Uterus (tissue), 4 donors: ENCODE data around the gene PPARG. TPM values are rescaled to one million over a fixed set of nuclear protein-coding genes. Genes with fewer than 3 reads are reported as not detected.
A peak's percentile ranks its signal among the peaks of the same experiment; 100 is the strongest.
"Not testable (repeated sequence)": the region's sequence is repeated elsewhere in the genome, so short reads cannot be mapped to it uniquely, and the experiment has no call there.

Experiments used
- DNase-seq, 2 donors: peaks; one replicate each; pipeline ENCODE4 v3.0.0-alpha.2; 2019 to 2020
- H3K27ac ChIP-seq, 2 donors: fragments of 200-600 bp; sonication (generic); 1 replicate in 1 of 2; 2 replicates in 1 of 2; pipeline ENCODE4 v1.5.1; 2016 to 2018
- H3K27me3 ChIP-seq, 2 donors: fragments of 200-600 bp; sonication (generic); one replicate each; pipeline ENCODE4 v1.5.1; 2018 to 2019; ENCODE audit warnings: control low read depth in 1 of 2
- H3K36me3 ChIP-seq, 2 donors: fragments of 200-600 bp; sonication (generic); one replicate each; pipeline ENCODE4 v1.5.1; 2019; ENCODE audit warnings: control low read depth in 1 of 2
- H3K4me1 ChIP-seq, 2 donors: fragments of 200-600 bp; sonication (generic); one replicate each; pipeline ENCODE4 v1.5.1; 2018 to 2019; ENCODE audit warnings: control low read depth in 1 of 2
- H3K4me3 ChIP-seq, 2 donors: fragments of 200-600 bp; sonication (generic); 1 replicate in 1 of 2; 2 replicates in 1 of 2; pipeline ENCODE4 v1.5.1; 2018 to 2019; ENCODE audit warnings: mild to moderate bottlenecking in 1 of 2
- H3K9me3 ChIP-seq, 2 donors: fragments of 200-600 bp; sonication (generic); one replicate each; pipeline ENCODE4 v1.5.1; 2019; ENCODE audit warnings: control low read depth in 1 of 2
- POLR2A ChIP-seq, 2 donors: fragments of 450-650 bp; IDR thresholded peaks; one replicate each; pipeline ENCODE4 v1.6.1; 2016; ENCODE audit warnings: antibody characterized with exemption in 2 of 2, mild to moderate bottlenecking in 1 of 2, moderate library complexity in 1 of 2
- intact Hi-C: fragments of 100-400 bp; cut with DNase I; formaldehyde crosslinking; loops from one replicate; pipeline ENCODE4 v1.15.1; 2023; ENCODE audit warnings: low total_unique reads
- total RNA-seq, 4 donors: library from RNA; depleted of rRNA in 3 of 4; stranded (reverse); fragments of >200 nt in 3 of 4; gene quantifications; one replicate each; pipeline versions ENCODE4 v1.1.0 to v1.2.4, GENCODE V29; 2014 to 2023
- TF ChIP-seq, protein P1 (sequence below), 4 experiments: fragments of 200-600 bp in 2 of 4; fragments of 450-650 bp in 2 of 4; sonication (generic) in 2 of 4; IDR thresholded peaks; one replicate each; pipeline ENCODE4 v1.5.1; 2016 to 2019; ENCODE audit warnings: antibody characterized with exemption in 4 of 4, mild to moderate bottlenecking in 2 of 4, moderate library complexity in 1 of 4
- donor health status: DM: yes; HTN: yes; CAD: no.

The PPARG gene
- total RNA-seq, 4 donors from 2014 or later: 5.1 to 29.1 (median 12.9) TPM

DNA sequence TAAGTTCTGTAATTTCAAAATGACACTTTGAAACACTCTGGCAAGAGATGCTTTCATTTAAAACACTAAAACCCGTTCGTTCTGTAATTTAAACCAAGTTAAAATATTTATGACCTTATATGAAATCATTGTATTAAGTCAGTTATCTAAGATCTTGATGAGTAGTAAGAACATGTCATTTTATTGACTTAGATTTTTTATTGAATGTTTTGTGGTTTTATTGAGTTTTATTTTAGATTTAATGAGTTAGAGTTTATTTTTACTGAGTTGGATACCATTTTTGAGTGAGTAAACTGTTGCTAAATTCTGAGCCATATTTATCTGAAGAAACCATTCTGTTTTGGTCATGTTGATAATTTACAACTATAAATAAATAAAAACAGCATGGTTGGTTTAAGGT, 94.3 kb downstream of the PPARG start:
- no peaks in the 10 kb centered on the region for H3K27me3 ChIP-seq
- TF ChIP-seq, protein P1, sequence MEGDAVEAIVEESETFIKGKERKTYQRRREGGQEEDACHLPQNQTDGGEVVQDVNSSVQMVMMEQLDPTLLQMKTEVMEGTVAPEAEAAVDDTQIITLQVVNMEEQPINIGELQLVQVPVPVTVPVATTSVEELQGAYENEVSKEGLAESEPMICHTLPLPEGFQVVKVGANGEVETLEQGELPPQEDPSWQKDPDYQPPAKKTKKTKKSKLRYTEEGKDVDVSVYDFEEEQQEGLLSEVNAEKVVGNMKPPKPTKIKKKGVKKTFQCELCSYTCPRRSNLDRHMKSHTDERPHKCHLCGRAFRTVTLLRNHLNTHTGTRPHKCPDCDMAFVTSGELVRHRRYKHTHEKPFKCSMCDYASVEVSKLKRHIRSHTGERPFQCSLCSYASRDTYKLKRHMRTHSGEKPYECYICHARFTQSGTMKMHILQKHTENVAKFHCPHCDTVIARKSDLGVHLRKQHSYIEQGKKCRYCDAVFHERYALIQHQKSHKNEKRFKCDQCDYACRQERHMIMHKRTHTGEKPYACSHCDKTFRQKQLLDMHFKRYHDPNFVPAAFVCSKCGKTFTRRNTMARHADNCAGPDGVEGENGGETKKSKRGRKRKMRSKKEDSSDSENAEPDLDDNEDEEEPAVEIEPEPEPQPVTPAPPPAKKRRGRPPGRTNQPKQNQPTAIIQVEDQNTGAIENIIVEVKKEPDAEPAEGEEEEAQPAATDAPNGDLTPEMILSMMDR (IDR thresholded peaks at IDR 0.05): no peak
- TF ChIP-seq POLR2A (IDR thresholded peaks at IDR 0.05): no peak
- H3K36me3 ChIP-seq: no peaks in the 10 kb centered on the region
- intact Hi-C loops: no loop called here
- no peaks in the 10 kb centered on the region for H3K9me3 ChIP-seq
- H3K4me1 ChIP-seq: no peaks in the 10 kb centered on the region
- no peak for DNase-seq
- H3K27ac ChIP-seq: peak overlapping the region in 1 of 2 donors; percentile 3
- no peak overlapping the region for H3K4me3 ChIP-seq

DNA sequence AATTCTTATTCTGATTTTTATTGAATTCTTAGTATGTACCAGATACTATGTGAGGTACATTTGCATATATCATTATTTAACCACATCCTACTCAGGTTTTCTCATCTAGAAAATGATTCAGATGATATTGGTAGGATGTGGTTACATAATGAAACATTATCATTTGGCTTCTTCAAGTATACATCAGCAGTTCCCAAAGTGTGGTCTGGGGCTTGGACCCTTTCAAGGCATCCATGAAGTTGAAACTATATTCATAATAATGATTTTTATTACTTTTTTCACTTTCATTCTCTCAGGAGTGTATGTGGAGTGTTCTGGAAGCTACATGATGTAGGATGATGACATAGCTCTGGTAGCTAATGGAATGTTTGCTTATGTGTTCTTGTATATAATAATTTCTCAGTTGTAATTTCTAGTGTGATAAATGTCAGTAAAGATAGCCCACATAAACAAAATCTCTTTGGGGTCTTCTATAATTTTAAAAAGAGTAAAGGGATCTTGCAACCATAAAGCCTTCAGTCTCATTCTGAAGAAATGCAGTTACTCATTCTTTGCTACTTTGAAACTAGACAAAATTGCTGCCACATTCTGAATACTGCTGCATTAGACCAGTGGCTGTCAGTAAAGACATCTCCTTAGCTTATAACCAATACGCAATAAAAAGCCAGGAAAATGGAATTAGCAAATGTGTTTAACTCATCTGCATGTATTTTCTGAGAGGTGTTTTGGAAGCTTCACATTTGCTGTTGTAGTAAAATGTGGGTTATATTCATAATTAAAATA, 95.8 kb downstream of the PPARG start:
- H3K4me1 ChIP-seq: no peaks in the 10 kb centered on the region
- no peaks in the 10 kb centered on the region for H3K36me3 ChIP-seq
- H3K4me3 ChIP-seq: no peak overlapping the region
- intact Hi-C loops: no loop called here
- H3K27ac ChIP-seq: no peak overlapping the region
- DNase-seq: no peak
- no peaks in the 10 kb centered on the region for H3K27me3 ChIP-seq
- TF ChIP-seq, protein P1 (IDR thresholded peaks at IDR 0.05): no peak
- no peak for TF ChIP-seq POLR2A (IDR thresholded peaks at IDR 0.05)
- no peaks in the 10 kb centered on the region for H3K9me3 ChIP-seq

DNA sequence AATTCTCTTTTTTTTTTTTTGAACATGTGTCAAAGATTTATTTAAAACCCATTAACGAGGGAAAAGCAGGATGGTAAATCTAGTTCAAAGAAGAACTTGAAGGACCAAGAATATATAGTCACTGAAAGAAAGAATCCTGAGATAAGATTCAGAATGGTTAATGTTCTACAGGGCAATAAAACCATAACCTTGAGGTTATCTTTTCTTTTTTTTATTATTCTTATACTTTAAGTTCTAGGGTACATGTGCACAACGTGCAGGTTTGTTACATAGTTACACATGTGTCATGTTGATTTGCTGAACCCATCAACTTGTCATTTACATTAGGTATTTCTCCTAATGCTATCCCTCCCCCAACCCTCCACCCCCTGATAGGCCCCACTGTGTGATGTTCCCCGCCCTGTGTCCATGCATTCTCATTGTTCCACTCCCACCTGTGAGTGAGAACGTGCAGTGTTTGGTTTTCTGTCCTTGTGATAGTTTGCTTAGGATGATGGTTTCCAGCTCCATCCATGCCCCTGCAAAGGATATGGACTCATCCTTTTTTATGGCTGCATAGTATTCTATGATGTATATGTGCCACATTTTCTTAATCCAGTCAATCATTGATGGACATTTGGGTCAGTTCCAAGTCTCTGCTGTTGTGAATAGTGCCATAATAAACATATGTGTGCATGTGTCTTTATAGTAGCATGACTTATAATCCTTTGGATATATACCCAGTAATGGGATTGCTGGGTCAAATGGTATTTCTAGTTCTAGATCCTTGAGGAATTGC, 97.8 kb downstream of the PPARG start:
- DNase-seq, H3K36me3 ChIP-seq, H3K27me3 ChIP-seq, H3K27ac ChIP-seq, H3K4me1 ChIP-seq, intact Hi-C loops, H3K9me3 ChIP-seq, H3K4me3 ChIP-seq: not testable (repeated sequence)

DNA sequence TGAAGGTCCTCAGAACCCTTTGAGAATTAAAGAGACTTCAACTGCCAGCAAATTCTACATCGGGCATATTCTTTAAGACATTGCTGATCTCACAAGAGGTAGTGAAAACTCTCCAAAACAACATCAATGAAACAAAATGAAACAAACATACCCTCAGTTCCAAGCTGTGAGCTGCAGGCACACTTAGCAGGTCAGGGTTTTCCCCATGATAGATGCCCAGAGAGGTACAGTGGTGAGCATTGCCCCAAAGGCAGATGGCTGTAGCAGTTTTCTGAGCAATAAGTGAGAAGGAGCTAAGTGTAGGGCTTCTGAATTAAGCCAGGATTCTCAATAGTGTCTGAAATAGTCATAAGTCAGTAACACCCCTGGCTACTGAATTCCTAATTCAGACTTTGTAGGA, 99.3 kb downstream of the PPARG start:
- DNase-seq: no peak
- no peaks in the 10 kb centered on the region for H3K36me3 ChIP-seq
- no peaks in the 10 kb centered on the region for H3K27me3 ChIP-seq
- H3K4me1 ChIP-seq: peaks cover 0 to 9% of the 10 kb centered on the region in 2 donors
- H3K4me3 ChIP-seq: no peak overlapping the region
- TF ChIP-seq POLR2A (IDR thresholded peaks at IDR 0.05): no peak
- TF ChIP-seq, protein P1 (IDR thresholded peaks at IDR 0.05): no peak
- intact Hi-C loops: no loop called here
- no peaks in the 10 kb centered on the region for H3K9me3 ChIP-seq
- H3K27ac ChIP-seq: no peak overlapping the region

DNA sequence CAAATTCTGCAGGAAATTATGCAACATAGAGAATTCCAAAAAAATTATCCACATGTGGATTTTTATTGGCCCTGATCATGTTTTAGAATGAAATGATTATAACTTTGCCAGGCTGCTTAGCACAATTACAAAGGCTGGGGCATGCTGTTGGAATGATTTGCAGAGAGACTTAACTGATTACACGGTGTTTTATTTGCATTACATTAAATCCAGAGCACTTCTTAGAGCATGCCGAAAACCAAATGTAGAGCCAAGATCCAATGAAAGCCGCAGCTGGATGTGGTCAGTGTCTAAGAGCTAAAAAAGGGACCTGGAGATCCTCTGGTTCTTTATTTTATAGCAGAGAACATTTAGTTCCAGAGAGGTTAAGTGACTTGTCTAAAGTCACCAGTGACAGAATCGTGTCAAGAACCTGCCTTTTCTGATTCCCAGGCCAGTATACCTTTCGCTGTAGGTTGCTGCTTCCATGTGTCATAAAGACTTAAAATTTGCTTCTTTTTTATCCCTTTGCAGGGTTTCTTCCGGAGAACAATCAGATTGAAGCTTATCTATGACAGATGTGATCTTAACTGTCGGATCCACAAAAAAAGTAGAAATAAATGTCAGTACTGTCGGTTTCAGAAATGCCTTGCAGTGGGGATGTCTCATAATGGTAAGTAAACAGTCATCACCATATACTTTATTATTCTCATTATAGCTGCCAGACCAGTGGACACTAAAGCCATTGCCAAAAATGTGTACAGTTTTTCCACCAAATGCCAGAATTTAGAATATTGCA, 103.4 kb downstream of the PPARG start:
- DNase-seq: peak; percentile 18 to 23
- H3K27ac ChIP-seq: peak overlapping the region in 1 of 2 donors; percentile 46
- no peak overlapping the region for H3K4me3 ChIP-seq
- H3K36me3 ChIP-seq: no peaks in the 10 kb centered on the region
- H3K9me3 ChIP-seq: no peaks in the 10 kb centered on the region
- intact Hi-C loops: no loop called here
- TF ChIP-seq POLR2A (IDR thresholded peaks at IDR 0.05): no peak
- TF ChIP-seq, protein P1 (IDR thresholded peaks at IDR 0.05): no peak
- no peaks in the 10 kb centered on the region for H3K27me3 ChIP-seq
- peaks cover 0 to 9% of the 10 kb centered on the region in 2 donors for H3K4me1 ChIP-seq
